Lung microvascular endothelial cell (primary cell): ENCODE results near the gene CMTM3. TPM values are rescaled to one million over a fixed set of nuclear protein-coding genes. Genes with fewer than 3 reads are reported as not detected.
"Not testable (repeated sequence)": the region's sequence is repeated elsewhere in the genome, so short reads cannot be mapped to it uniquely, and the experiment has no call there.

Source experiments
- DNase-seq, 2 donors: peaks; one replicate each; pipeline versions ENCODE4 v3.0.0 to v3.0.0-alpha.2; 2010; ENCODE audit warnings: low read depth in 2 of 2
- total RNA-seq: library from RNA; depleted of rRNA; stranded (reverse); fragments of >200 nt; gene quantifications from 2 replicates; pipeline ENCODE4 v1.2.1, GENCODE V29; 2014

The CMTM3 gene
- total RNA-seq, 1 donor from 2014 or later = 28.0 TPM

DNA sequence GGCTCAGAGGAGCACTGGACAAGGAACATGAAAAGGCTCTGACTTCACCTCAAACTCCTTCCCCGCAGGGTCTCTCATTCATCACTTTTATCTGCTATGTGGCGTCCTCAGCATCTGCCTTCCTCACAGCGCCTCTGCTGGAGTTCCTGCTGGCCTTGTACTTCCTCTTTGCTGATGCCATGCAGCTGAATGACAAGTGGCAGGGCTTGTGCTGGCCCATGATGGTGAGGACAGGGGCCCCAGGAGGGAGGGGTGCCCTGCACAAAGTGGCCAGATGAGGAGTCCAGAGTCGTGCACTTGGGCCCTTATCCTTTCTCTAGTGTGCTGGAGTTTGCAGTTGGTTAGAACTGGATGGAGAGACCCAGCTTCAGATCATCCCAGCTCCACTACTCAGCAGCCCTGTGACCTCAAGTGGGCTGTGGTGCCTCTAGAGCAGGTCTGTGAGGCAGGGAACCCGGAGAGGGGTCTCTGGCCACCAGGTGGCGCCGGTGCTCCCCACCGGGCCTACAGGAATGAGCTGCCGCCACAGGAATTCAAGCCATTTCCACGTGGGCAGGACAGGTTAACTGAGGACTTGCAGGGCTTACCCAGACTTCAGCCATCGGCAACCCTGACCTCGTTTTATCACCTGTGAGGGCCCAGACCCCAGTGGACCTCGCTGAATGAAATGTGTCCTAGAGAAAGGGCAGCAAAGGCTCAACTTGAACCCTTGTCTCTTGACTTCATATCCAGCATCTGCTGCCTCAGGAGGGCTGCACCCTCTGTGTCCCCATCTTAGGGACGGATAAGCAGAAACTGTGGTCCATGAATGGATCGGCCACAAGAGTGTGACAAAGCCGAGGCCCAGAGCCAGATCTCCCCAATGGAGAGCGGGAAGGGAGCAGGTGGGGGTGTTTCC is 4.0 kb downstream of the CMTM3 start:
- peak; percentile 86 to 92 for DNase-seq

DNA sequence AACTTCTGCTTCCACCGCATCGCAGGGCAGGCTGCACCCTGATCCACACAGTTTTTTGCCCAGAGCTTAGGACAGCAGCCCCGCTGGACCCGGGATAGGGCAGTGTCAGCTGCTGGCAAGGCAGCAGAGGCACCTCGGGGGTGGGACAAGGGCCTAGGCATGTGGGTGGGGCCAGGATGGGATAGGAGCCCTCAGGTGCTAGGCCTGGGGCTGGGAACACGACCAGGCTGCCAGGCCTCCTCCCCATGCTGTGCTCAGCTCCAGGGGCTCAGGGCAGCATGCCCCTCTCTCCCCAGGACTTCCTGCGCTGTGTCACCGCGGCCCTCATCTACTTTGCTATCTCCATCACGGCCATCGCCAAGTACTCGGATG is 4.6 kb downstream of the CMTM3 start:
- DNase-seq = no peak

DNA sequence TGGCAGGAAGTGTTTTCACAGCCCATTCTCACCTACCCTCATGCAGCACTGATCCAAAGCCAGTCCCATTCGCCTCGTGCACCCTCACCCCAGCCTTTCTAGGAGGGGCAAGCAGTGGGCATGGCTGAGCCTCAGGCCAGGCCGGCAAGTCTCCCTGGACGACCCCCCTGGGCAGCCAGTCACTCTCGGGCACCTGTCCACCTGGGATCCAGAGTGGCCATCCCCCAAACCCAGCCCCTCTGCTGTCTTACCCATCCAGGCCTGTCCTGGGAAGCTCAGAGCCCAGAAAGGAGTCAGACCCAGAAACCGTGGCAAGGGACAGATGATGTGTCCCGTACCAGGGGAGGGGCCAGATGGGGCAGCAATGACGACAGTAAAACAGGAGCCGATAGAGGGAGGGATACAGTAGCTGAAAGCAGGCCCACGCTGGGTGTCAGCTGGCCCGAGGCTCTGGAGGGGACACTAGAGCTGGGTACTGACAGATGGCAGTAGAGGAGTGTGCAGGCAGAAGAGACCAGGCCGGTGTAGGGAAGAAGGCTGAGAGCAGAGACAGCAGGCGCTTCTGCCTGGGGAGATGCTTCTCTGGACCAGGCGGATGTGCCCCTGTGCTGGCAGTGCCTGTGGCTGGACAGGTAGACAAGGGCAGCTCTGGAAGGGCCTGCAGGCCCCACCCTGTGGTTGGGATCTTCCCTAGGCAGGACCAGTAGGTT is 5.8 kb downstream of the CMTM3 start:
- no peak for DNase-seq

DNA sequence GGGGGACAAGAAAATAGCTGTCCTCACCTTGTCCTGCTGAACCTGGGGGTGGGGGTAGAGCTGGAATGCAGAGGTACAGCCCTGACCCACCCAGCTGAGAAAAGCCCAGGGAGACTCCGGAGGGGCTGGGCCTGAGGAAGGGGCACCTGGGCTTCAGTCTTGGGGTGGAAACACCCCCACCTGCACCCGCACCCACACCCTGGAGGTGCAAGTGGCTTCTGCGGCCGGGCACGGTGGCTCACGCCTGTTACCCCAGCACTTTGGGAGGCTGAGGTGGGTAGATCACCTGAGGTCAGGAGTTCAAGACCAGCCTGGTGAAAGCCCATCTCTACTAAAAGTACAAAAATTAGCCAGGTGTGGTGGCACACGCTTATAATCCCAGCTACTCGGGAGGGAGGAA is 7.4 kb downstream of the CMTM3 start:
- DNase-seq = not testable (repeated sequence)

DNA sequence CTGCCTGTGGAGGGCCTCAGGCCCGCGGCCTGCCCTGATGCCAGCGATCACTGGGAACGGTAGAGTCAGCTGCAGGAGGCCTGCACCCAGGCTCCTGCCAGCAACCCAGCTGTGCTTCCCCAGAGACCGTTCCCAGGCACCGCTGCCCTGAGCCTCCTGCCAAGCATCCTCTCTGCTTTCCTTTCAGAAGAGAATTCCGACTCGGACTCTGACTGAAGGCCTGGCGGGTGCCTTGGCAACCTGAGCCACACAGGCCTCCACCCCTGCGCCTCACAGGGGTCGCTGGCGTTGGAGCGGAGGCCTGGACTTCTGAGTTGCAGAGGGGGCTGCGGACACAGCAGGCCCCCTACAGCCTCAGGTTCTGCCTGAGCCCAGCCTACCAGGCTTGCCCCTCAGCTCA is 7.9 kb downstream of the CMTM3 start:
- no peak for DNase-seq

DNA sequence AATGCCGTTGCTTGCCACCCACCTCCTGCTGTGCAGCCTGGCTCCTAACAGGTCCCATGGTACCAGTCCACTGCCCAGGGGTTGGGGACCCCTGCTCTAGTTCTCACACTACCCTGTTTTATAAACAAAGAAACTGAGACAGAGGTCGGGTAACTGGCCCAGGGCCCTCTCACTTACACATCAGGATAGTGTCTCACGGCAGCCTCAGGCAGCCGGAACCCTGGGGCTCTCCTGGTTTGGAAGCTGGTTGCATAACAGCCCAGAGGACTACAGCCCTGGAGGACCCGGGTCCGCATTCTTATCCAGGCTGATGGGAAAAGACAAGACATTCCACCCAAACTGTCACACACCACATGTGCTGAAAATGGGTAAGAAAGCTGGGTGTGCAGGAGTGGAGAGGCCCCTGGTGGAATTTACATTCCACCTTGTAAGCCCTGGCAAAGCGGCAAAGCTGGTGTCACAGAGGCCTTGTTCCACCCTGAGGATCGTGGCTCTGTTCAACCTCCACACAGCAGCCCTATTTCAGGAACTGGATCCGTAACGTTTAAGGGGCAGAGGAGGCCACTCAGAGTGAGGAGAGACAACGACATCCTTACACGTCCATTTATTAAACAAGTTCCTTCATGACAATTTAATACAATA is 9.8 kb downstream of the CMTM3 start:
- no peak for DNase-seq

DNA sequence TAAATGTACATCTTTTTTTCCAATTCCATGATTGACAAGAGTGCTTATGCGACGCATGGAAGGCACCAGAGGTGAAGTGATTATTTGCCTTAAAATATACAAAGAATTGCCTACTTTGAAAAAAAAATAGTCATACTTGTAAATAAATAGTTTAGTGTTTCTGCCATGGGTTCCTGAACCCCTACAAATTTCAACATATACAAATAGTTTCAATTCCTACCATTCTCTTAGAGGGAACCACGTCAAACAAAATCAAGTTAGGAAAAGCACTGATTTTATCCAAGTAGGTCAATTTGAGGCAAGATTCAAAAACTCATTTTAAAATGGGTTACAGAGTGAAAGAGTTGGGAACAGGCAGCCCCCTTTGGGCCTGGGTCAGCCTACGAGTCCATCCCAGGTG is 11.7 kb downstream of the CMTM3 start:
- DNase-seq = no peak

DNA sequence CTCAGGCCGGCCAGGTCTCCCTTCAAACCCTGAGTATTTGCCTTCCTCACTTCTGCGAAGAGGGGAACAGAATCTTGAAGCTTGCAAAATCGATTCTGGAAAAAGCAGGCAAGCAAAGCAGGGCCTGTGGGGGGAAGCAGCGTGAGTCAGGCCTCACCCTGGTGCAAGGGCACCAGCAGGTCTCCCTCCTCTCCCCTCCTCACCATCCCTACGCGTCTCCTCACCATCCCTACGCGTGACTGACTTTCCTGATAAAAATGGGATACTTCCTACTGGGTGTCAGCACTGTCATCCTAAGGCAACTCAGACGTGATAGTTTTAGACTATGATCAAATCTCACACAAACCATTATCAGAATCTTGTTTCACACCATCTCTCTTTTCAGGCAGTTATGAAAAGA is 12.1 kb downstream of the CMTM3 start:
- no peak for DNase-seq

DNA sequence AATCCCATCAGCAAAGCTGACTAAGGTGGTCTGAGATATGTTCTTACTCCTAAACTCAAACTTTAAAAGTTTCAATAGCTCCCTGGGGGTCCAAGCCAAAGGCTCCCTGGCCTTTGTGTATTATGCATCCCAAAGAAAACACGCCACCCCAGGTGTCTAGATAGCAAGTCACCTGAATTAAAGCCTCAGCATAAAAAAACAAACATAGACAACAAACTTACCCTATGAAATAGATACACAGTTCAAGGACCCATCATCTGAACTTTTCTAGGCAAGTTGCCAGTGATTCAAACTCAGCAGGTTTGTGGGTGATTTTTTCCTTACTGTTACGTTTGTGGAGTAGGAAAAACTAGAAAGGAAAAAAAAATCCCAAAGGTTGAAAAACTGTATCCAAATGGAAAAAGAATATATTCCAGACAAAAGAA is 12.5 kb downstream of the CMTM3 start:
- no peak for DNase-seq

DNA sequence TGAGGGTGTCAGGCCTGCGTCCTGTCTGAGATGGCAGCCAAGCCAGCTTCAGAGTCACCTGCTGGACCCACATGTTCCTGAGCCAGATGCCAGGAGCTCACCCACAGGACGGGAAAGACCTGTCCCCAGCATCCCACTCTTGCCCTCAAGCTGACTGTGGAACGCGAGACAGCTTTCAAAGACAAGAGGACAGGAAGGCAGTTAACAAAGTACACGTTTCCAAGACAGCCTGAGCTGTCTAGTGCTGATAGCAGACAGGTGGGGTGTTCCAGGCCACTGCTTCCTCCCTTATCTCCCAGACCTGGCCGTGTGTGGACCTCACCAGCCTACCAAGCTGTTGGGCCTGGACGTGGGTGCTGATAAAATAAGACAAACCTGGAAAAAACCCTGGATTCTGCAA is 13.2 kb downstream of the CMTM3 start:
- DNase-seq = no peak

DNA sequence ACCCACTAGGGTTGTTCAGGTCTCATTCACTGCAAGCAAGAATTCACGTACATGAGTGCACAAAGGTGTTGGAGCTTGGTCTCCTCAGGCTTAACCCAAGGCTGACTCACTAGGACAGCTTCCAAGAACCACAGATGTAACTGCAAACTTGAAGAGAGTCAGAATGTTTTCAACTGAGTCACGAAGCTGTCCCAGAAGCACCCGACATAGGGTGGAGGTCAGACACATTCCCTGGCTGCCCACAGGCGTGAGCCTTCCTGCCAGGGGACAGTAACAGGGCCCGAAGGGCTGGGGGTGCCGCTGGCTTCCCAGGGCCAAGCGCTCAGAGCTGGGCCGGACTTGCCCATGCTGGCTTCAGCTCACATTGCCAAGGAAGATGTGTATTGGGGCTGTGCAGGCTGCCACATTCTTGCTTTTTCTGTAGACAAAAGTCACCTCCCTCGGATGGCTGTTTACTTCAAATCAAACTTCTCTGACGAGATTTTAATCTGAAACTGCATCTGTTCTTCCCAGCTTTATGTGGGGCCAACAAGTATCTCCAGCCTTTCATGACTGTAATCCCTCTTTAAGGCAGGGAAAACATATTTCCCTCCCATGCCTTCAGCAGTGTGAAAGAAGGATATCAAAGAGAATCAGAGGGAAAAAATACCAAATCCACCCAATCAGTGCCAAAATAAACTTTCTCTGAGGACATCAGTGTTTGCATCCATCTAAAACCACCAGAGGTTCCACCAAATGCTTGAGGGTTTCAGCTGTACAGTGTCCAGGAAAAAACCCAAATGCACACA is 14.3 kb downstream of the CMTM3 start:
- peak in 1 of 2 donors; percentile 83 for DNase-seq

DNA sequence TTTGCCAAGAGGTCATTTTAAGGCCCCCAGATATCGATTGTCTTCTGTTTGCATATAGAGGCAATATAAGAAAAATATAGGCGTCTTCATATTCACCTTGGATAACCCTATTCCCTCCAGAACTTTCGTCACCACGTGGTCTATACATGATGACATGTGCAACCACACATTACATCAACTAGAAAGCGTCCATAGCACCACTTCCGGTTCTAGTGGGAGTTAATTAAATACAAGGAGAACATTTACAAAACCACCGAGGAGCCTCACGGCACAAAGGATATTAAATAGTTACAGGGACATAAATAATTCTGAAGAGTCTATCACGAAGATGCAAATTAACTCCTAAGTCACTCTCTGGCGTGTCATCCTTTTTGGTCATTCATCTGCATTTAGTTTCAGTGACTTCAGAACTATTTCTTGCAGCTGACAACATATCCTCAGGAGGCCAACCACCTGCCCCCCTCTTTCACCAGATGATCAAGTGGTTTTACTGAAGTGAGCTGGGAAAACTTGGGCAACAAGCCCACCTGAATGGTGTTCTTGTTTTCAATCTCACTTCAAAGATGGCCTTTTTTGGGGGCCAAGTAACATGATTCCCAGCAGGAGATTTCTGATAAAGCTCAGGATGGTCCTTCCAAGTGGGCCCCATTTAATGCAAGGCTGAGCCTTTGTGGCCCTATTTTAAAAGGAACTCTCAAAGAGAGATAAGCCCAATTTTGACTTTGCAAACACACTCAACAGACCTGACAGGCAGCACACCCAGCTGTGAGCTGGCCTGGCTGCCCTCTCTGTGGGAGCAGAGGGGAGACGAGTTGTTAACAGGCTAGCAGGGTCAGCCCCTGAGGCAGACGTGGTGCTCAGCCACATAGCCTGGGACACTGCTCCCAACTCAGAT is 15.3 kb downstream of the CMTM3 start:
- DNase-seq = peak in 1 of 2 donors; percentile 18

DNA sequence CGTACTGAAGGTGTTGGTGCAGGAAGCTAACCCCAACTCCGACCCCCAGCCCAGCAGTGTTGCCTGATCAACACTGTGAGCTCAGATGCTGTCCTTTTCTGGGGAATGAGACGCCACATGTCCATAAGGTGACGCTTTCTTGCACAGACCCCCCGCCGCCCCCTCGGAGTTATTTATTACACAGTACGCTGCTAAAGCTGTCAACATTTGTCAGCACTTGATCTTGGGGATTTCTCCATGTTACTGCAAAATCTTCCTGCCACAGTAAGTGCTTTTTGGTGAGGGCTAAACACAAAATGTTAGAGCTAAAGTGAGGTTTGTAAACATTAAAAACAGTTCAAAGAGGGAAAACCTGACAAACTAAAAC is 15.9 kb downstream of the CMTM3 start:
- no peak for DNase-seq

DNA sequence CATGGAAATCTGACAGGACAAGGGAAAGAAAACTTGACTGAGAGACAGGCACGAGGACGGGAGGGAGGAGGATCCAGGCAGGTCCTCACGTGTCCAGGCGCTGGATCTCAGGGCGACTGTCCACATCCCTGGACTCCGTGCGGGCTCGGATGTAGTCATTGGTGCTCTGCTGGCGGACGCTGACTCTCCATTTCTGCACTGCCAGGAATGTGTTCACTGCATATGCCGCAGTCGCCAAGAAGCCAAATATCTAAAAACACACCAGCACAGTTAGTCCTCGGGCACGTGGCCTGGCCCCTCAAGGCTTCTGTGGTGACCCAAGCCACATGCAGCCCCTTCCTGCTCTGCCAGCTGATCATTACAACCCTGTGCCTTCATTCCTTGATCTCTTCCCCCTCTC is 17.5 kb downstream of the CMTM3 start:
- no peak for DNase-seq

DNA sequence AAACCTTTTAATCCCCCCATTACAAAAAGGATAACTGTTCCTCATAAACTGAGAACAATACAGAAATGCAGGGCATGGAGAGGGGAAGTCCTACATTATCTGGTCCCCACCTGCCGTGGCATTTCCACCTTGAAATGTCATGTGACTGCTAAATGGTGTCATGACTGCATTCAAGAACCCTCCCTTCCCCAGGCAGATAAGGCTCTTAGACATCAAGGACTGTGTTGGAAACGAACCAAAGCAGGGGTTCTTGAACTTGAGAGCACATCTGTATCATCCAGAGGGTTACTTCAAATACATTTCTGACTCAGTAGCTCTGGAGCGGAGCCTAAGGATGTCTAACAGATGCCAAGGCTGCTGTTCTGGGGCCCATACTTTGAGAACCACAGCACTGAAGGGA is 18.4 kb downstream of the CMTM3 start:
- DNase-seq = no peak

DNA sequence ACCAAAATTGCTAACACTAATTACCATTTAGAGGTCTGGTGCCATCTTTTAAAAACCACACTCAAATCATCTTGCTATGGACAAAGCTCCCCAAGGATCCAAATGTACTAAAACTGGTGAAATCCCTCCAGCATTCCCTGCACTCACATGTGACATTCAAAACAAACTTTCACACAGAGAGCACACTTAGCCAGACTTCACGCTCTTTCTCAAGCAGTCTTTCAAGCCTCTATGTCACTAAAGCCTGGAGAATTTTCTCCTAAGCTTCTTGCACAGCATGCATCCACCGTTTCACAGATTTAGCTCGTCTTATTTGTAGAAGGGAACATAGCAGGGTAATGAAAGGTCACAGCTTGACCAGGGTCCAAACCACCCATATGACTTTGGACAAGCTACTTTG is 19.3 kb downstream of the CMTM3 start:
- DNase-seq = no peak

DNA sequence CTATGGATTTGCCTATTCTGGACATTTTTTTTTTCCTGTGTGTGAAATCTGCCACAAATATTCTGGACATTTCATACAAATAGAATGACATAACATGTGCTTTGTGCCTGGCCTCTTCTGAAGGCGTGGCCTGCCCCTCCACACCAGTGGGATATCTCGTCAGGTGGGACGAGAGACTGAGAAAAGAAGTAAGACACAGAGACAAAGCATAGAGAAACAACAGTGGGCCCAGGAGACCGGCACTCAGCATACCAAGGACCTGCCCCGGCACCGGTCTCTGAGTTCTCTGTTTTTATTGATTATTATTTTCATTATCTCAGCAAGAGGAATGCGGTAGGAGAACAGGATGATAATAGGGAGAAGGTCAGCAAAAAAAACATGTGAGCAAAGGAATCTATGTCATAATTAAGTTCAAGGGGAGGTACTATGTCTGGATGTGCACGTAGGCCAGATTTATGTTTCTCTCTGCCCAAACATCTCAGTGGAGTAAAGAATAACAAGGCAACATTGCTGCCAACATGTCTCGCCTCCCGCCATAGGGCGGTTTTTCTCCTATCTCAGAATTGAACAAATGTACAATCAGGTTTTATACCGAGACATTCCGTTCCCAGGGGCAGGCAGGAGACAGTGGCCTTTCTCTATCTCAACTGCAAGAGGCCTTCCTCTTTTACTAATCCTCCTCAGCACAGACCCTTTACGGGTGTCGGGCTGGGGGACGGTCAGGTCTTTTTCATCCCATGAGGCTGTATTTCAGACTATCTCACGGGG is 23.3 kb downstream of the CMTM3 start:
- DNase-seq = not testable (repeated sequence)

DNA sequence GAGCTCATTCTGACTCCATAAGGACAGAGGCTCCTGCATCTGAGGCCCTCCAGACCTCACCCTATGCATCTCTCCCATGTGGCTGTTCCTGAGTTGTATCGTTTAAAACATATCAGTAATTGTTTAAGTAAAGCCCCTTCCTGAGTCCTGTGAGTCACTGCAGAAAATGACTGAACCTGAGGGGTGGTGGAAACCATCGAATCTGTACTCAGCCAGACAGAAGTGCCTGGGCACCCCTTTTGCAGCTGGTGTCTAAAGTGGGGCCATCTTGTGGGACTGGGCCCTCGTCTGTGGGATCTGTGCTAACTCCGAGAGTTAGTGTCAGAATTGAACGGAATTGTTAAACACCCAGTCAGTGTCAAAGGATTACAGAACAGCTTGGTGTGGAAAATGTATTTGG is 25.4 kb downstream of the CMTM3 start:
- DNase-seq = no peak

DNA sequence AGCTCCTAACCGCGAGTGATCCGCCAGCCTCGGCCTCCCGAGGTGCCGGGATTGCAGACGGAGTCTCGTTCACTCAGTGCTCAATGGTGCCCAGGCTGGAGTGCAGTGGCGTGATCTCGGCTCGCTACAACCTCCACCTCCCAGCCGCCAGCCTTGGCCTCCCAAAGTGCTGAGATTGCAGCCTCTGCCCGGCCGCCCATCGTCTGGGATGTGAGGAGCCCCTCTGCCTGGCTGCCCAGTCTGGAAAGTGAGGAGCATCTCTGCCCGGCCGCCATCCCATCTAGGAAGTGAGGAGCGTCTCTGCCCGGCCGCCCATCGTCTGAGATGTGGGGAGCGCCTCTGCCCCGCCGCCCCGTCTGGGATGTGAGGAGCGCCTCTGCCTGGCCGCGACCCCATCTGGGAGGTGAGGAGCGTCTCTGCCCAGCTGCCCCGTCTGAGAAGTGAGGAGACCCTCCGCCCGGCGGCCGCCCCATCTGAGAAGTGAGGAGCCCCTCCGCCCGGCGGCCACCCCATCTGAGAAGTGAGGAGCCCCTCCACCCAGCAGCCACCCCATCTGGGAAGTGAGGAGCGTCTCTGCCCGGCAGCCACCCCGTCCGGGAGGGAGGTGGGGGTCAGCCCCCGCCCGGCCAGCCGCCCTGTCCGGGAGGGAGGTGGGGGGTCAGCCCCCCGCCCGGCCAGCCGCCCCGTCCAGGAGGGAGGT is 26.2 kb downstream of the CMTM3 start:
- not testable (repeated sequence) for DNase-seq
